ENCODE measurements around the gene RHBDL1. TPM values are rescaled to one million over a fixed set of nuclear protein-coding genes. Genes with fewer than 3 reads are reported as not detected.
A peak's percentile ranks its signal among the peaks of the same experiment; 100 is the strongest.

The RHBDL1 gene
- total RNA-seq, 1 donor from 2014 or later, result 6.1 TPM

GRCh38 chr16:720990-721764 is 45.7 kb downstream of the RHBDL1 start, which contains the start of gene ANTKMT:
Gene ANTKMT (plus strand): TSS chr16:721146. CDS start chr16:721275, 129 bp downstream.
- Mint-ChIP-seq H3K27ac (peak within 1 kb of the TSS; percentile 92), H3K36me3 (no peaks in the 10 kb centered on the region), H3K4me1 (peaks cover 10% of the 10 kb centered on the region), H3K4me3 (peak within 1 kb of the TSS; percentile 77), H3K9me3 (no peaks in the 10 kb centered on the region), H3K27me3 (ENCODE audit: low read depth) (peaks cover 21% of the 10 kb centered on the region)
- no peak for TF ChIP-seq CTCF (IDR thresholded peaks at IDR 0.05; ENCODE audit: unreplicated experiment)
- DNase-seq (ENCODE audit: low spot score in 2 of 2, unreplicated experiment in 2 of 2), result peak; percentile 80 to 84

- peaks cover 10% of the 10 kb centered on the region for H3K4me1 Mint-ChIP-seq
- no peak for TF ChIP-seq CTCF (IDR thresholded peaks at IDR 0.05; ENCODE audit: unreplicated experiment)
Measured at GRCh38 chr16:721765-722540, 46.5 kb downstream of the RHBDL1 start.

GRCh38 chr16:722835-723633 is 47.6 kb downstream of the RHBDL1 start:
- no peak overlapping the region for H3K27ac Mint-ChIP-seq
- DNase-seq (ENCODE audit: low spot score in 2 of 2, unreplicated experiment in 2 of 2), result no peak
- H3K4me1 Mint-ChIP-seq, result peaks cover 10% of the 10 kb centered on the region
- no peak for TF ChIP-seq CTCF (IDR thresholded peaks at IDR 0.05; ENCODE audit: unreplicated experiment)
- peaks cover 16% of the 10 kb centered on the region for H3K27me3 Mint-ChIP-seq (ENCODE audit: low read depth)
- H3K36me3 Mint-ChIP-seq, result no peaks in the 10 kb centered on the region
- no peaks in the 10 kb centered on the region for H3K9me3 Mint-ChIP-seq
- H3K4me3 Mint-ChIP-seq, result peak overlapping the region; percentile 26

More at GRCh38 chr16:721765-722540, 46.5 kb downstream of the RHBDL1 start:
- no peak for DNase-seq (ENCODE audit: low spot score in 2 of 2, unreplicated experiment in 2 of 2)
- Mint-ChIP-seq H3K4me3 (peak overlapping the region; percentile 40), H3K9me3 (no peaks in the 10 kb centered on the region), H3K27me3 (ENCODE audit: low read depth) (peaks cover 18% of the 10 kb centered on the region), H3K36me3 (no peaks in the 10 kb centered on the region), H3K27ac (no peak overlapping the region)

GRCh38 chr16:723695-724094 is 48.2 kb downstream of the RHBDL1 start:
- Mint-ChIP-seq H3K9me3 (no peaks in the 10 kb centered on the region), H3K27me3 (ENCODE audit: low read depth) (peaks cover 18% of the 10 kb centered on the region), H3K36me3 (no peaks in the 10 kb centered on the region), H3K27ac (no peak overlapping the region), H3K4me1 (peaks cover 10% of the 10 kb centered on the region), H3K4me3 (no peak overlapping the region)
- no peak for TF ChIP-seq CTCF (IDR thresholded peaks at IDR 0.05; ENCODE audit: unreplicated experiment)
- no peak for DNase-seq (ENCODE audit: low spot score in 2 of 2, unreplicated experiment in 2 of 2)

Data from mesothelial cell of epicardium (in vitro differentiated cells).